Fibroblast of lung (primary cell): ENCODE results near the gene DCDC2.

Experiments
- EZH2 ChIP-seq: IDR thresholded peaks from 2 replicates; pipeline ENCODE4 v1.5.1; 2012; ENCODE audit warnings: low read length, control low read depth, mild to moderate bottlenecking; ENCODE audit errors: missing control alignments
- TF ChIP-seq, protein P1 (sequence below), 2 donors: IDR thresholded peaks in 1 of 2; conservative IDR thresholded peaks in 1 of 2; 1 replicate in 1 of 2; 2 replicates in 1 of 2; pipeline ENCODE4 v1.5.1; 2011 to 2012; ENCODE audit warnings: low read length in 2 of 2, control low read depth in 1 of 2, inconsistent platforms in 1 of 2, low read depth in 1 of 2, mild to moderate bottlenecking in 1 of 2

DNA sequence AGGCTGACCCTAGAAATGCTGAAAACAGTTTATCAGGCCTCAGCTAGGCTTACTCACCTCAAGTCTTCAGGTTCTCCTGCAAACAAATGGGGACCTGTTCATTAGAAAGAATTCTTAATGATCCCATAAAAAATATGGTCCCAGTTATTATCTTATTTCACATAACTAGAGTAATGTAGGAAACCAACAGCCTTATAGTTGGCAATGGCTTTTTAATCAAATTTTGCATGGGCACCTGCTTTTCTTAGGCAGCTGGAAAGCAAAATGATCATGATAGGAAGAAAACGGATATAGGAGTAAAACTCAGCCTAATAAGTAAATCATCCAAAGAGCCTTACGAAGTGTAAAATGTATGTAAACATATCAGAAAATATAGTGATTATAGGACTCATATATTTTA, 230.5 kb downstream of the DCDC2 start:
- TF ChIP-seq, protein P1, sequence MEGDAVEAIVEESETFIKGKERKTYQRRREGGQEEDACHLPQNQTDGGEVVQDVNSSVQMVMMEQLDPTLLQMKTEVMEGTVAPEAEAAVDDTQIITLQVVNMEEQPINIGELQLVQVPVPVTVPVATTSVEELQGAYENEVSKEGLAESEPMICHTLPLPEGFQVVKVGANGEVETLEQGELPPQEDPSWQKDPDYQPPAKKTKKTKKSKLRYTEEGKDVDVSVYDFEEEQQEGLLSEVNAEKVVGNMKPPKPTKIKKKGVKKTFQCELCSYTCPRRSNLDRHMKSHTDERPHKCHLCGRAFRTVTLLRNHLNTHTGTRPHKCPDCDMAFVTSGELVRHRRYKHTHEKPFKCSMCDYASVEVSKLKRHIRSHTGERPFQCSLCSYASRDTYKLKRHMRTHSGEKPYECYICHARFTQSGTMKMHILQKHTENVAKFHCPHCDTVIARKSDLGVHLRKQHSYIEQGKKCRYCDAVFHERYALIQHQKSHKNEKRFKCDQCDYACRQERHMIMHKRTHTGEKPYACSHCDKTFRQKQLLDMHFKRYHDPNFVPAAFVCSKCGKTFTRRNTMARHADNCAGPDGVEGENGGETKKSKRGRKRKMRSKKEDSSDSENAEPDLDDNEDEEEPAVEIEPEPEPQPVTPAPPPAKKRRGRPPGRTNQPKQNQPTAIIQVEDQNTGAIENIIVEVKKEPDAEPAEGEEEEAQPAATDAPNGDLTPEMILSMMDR (conservative IDR thresholded peaks at IDR 0.05 in 1 of 2, IDR thresholded peaks at IDR 0.05 in 1 of 2; ENCODE audit: low read depth in 1 of 2, low read length in 2 of 2), result no peak
- no peak for TF ChIP-seq EZH2
